B cell (primary cell): ENCODE data around the gene NBAS. TPM values are rescaled to one million over a fixed set of nuclear protein-coding genes. Genes with fewer than 3 reads are reported as not detected.

Source experiments
- ATAC-seq: fragments of 200-7000 bp; cut with Tn5 transposase; one replicate; pipeline ENCODE4 v1.10.0; 2021; ENCODE audit warnings: low read depth, mild to moderate bottlenecking, moderate number of reproducible peaks, moderate library complexity
- CTCF ChIA-PET: fragments of 350-600 bp; sonication (Branson Sonifier 250); formaldehyde crosslinking; loops from one replicate; lab custom pipeline; 2021; ENCODE audit warnings: antibody characterized with exemption, inconsistent platforms; lab: Charles Lee
- POLR2A ChIA-PET: fragments of 350-600 bp; sonication (Branson Sonifier 250); formaldehyde crosslinking; loops from one replicate; lab custom pipeline; 2021; ENCODE audit warnings: antibody characterized with exemption; lab: Charles Lee
- DNase-seq: peaks from one replicate; pipeline ENCODE4 v3.0.0; 2013
- H2AFZ ChIP-seq: 2 replicates; pipeline ENCODE4 v1.6.1; 2012; ENCODE audit warnings: mild to moderate bottlenecking, low read depth, low read length; ENCODE audit not compliant: insufficient read depth, poor library complexity, severe bottlenecking
- H3K27ac ChIP-seq, 2 donors: 1 replicate in 1 of 2; 2 replicates in 1 of 2; pipeline ENCODE4 v1.5.1; 2012 to 2013; ENCODE audit warnings: low read length in 2 of 2, mild to moderate bottlenecking in 2 of 2, moderate library complexity in 1 of 2
- H3K27me3 ChIP-seq, 4 experiments: fragments of 200-600 bp in 1 of 4; sonication (generic) in 1 of 4; replicated peaks in 1 of 4; 1 replicate in 2 of 4; 2 replicates in 2 of 4; pipeline versions ENCODE4 v1.6.1 to v1.7.0; 2013 to 2016; ENCODE audit warnings: low read length in 3 of 4, mild to moderate bottlenecking in 2 of 4, mixed read lengths in 1 of 4, moderate library complexity in 1 of 4; ENCODE audit not compliant: insufficient read depth in 4 of 4, control insufficient read depth in 3 of 4; ENCODE audit errors: control extremely low read depth in 1 of 4
- H3K36me3 ChIP-seq, 2 experiments: replicated peaks in 1 of 2; 1 replicate in 1 of 2; 2 replicates in 1 of 2; pipeline versions ENCODE4 v1.6.1 to v1.7.1; 2013; ENCODE audit warnings: low read length in 1 of 2; ENCODE audit not compliant: insufficient read depth in 2 of 2, control insufficient read depth in 1 of 2; ENCODE audit errors: control extremely low read depth in 1 of 2, extremely low read depth in 1 of 2
- H3K4me1 ChIP-seq, 2 donors: fragments of 200-600 bp in 1 of 2; sonication (generic) in 1 of 2; 1 replicate in 1 of 2; 2 replicates in 1 of 2; pipeline versions ENCODE4 v1.5.1 to v1.6.1; 2013 to 2017; ENCODE audit warnings: low read length in 2 of 2; ENCODE audit not compliant: control insufficient read depth in 2 of 2, insufficient read depth in 2 of 2
- H3K4me2 ChIP-seq: replicated peaks from 2 replicates; pipeline ENCODE3; 2012; ENCODE audit warnings: mild to moderate bottlenecking, low read depth, low read length; ENCODE audit not compliant: poor library complexity, severe bottlenecking
- H3K4me3 ChIP-seq, 5 experiments: fragments of 200-600 bp in 1 of 5; sonication (generic) in 1 of 5; 1 replicate in 3 of 5; 2 replicates in 2 of 5; pipeline versions ENCODE4 v1.5.1 to v1.7.0; 2011 to 2016; ENCODE audit warnings: low read length in 4 of 5, mild to moderate bottlenecking in 4 of 5, low read depth in 2 of 5, control low read depth in 1 of 5, moderate library complexity in 1 of 5; ENCODE audit not compliant: insufficient read depth in 1 of 5; ENCODE audit errors: control extremely low read depth in 1 of 5, extremely low read depth in 1 of 5
- H3K79me2 ChIP-seq: fragments of 200-600 bp; sonication (generic); one replicate; pipeline ENCODE4 v1.6.0; 2016; ENCODE audit warnings: low read length; ENCODE audit not compliant: control insufficient read depth, insufficient read depth
- H3K9ac ChIP-seq: fragments of 200-600 bp; sonication (generic); 2 replicates; pipeline ENCODE4 v1.6.1; 2017; ENCODE audit warnings: mild to moderate bottlenecking, low read length, moderate library complexity
- H3K9me3 ChIP-seq, 3 donors: one replicate each; pipeline versions ENCODE4 v1.6.1 to v1.7.1; 2013; ENCODE audit warnings: low read length in 2 of 3; ENCODE audit not compliant: control insufficient read depth in 2 of 3, insufficient read depth in 1 of 3; ENCODE audit errors: control extremely low read depth in 1 of 3
- H4K20me1 ChIP-seq: 2 replicates; pipeline ENCODE4 v1.6.0; 2012; ENCODE audit warnings: mild to moderate bottlenecking, low read length; ENCODE audit not compliant: insufficient read depth, control insufficient read depth, poor library complexity, severe bottlenecking
- H3K27ac Mint-ChIP-seq: one replicate; pipeline ENCODE4 v1.8.0; 2021; ENCODE audit warnings: mixed read lengths
- H3K27me3 Mint-ChIP-seq: one replicate; pipeline ENCODE4 v1.8.0; 2021; ENCODE audit warnings: mixed read lengths
- H3K4me1 Mint-ChIP-seq: one replicate; pipeline ENCODE4 v1.8.0; 2021; ENCODE audit warnings: mixed read lengths
- H3K4me3 Mint-ChIP-seq: one replicate; pipeline ENCODE4 v1.8.0; 2021; ENCODE audit warnings: mixed read lengths
- H3K9me3 Mint-ChIP-seq: one replicate; pipeline ENCODE4 v1.8.0; 2022; ENCODE audit warnings: mixed read lengths; ENCODE audit not compliant: insufficient read depth
- EZH2 ChIP-seq: IDR thresholded peaks from 2 replicates; pipeline ENCODE4 v1.6.1; 2012; ENCODE audit warnings: borderline replicate concordance, low read depth, mild to moderate bottlenecking, moderate library complexity, low read length; ENCODE audit not compliant: insufficient read depth, poor library complexity, severe bottlenecking
- WGBS: methylation state at CpG from one replicate; pipeline ENCODE4 v1.1.5; 2013; ENCODE audit warnings: missing lambda C conversion rate; ENCODE audit not compliant: insufficient coverage; 5-methylcytosine and 5-hydroxymethylcytosine counted together
- intact Hi-C: fragments of 100-400 bp; cut with micrococcal nuclease; formaldehyde crosslinking; loops from one replicate; pipeline ENCODE4 v1.10.0; 2022
- polyA plus RNA-seq: library from polyadenylated mRNA; depleted of rRNA; stranded (reverse); fragments of >200 nt; gene quantifications from 2 replicates; pipeline ENCODE4 v1.2.3, GENCODE V29; 2012
- total RNA-seq, 2 donors: library from RNA; stranded (reverse); fragments of 120-200 nt in 1 of 2; gene quantifications; 1 replicate in 1 of 2; 2 replicates in 1 of 2; pipeline versions ENCODE4 v1.2.3 to v1.2.4, GENCODE V29; 2013 to 2022
- TF ChIP-seq, protein P1 (sequence below): fragments of 200-600 bp; IDR thresholded peaks from one replicate; pipeline ENCODE4 v1.8.0; 2022; ENCODE audit warnings: antibody characterized with exemption, mild to moderate bottlenecking

The NBAS gene
- total and polyA plus RNA-seq, 2 donors (not counting 1 experiment from before 2014, with no cell fraction given), result 10.6 to 37.3 TPM

DNA sequence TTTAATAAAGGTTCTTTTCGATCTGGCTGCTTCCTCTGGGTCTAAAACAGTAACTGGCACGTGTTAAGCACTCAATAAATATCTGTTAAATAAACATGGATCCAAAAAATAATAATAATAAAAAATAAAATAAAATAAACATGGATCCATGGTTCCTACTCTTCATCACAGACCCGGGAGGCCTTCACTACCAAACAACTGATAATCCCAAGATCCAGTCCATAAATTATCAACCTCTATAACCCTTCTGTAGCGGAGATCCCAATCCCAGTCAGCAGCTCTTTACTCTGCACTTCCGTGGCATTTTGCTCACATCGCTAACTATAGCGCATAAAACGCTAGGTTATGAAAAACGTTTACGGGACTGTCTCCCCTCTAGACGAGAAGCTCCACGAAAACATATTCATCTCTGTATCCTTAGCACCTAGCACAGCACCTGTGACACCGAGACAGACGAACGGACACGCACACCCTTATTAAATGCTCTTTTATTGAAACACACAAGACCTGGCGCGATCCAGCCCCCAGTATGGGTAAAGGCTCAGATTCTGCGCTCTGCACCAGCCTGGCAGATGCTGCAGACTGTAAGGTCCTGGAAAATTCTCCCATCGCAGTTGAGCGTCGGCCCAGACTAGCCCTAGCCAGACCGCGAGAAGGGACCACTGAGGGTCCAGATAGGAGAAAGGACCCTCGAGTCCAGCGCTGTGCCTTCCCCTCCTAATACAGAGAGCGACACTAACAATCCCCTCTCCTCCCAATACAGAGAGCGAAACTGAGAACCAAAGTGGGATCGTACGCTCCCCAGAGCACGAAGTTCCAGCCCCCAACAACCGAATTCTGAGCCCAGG, 770 bp downstream of the NBAS start:
- H3K4me3 ChIP-seq, result peak overlapping the region; percentile 72 to 89 (median 76)
- no peak for TF ChIP-seq EZH2
- TF ChIP-seq, protein P1, sequence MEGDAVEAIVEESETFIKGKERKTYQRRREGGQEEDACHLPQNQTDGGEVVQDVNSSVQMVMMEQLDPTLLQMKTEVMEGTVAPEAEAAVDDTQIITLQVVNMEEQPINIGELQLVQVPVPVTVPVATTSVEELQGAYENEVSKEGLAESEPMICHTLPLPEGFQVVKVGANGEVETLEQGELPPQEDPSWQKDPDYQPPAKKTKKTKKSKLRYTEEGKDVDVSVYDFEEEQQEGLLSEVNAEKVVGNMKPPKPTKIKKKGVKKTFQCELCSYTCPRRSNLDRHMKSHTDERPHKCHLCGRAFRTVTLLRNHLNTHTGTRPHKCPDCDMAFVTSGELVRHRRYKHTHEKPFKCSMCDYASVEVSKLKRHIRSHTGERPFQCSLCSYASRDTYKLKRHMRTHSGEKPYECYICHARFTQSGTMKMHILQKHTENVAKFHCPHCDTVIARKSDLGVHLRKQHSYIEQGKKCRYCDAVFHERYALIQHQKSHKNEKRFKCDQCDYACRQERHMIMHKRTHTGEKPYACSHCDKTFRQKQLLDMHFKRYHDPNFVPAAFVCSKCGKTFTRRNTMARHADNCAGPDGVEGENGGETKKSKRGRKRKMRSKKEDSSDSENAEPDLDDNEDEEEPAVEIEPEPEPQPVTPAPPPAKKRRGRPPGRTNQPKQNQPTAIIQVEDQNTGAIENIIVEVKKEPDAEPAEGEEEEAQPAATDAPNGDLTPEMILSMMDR, result no peak
- peaks cover 12 to 15% of the 10 kb centered on the region in 2 donors for H3K4me1 ChIP-seq
- intact Hi-C loops, result no loop called here
- DNase-seq (peak; percentile 37), ATAC-seq (peak; percentile 36)
- peak overlapping the region; percentile 86 for H3K9ac ChIP-seq
- H3K79me2 ChIP-seq, result peaks cover 42% of the 10 kb centered on the region
- H3K27me3 ChIP-seq, result no peaks in the 10 kb centered on the region
- Mint-ChIP-seq H3K27me3 (peaks cover 4% of the 10 kb centered on the region), H3K4me3 (peak overlapping the region; percentile 100), H3K9me3 (no peaks in the 10 kb centered on the region), H3K4me1 (peaks cover 38% of the 10 kb centered on the region), H3K27ac (peak overlapping the region; percentile 98)
- H2AFZ ChIP-seq, result peak overlapping the region; percentile 91
- no peaks in the 10 kb centered on the region for H3K9me3 ChIP-seq
- ChIA-PET CTCF (interaction anchor here (1.2 to 5.2 kb wide), 3 partner anchors 13 to 19 kb away, joined by 3 to 34 read pairs (median 4); no protein-coding TSS in a partner anchor), POLR2A (interaction anchor here (0.9 to 1.2 kb wide), 2 partner anchors 30 to 31 kb away, joined by 3 read pairs; partner anchors contain the start of gene DDX1)
- peak overlapping the region; percentile 75 for H3K4me2 ChIP-seq
- WGBS, result 2% methylated on average over 30 of the region's 32 CpGs
- no peaks in the 10 kb centered on the region for H4K20me1 ChIP-seq
- peak overlapping the region in 1 of 2 donors; percentile 69 for H3K27ac ChIP-seq
- H3K36me3 ChIP-seq, result peaks cover 3 to 8% of the 10 kb centered on the region in 2 experiments
